ENCODE data around the gene LRRC47.

DNA sequence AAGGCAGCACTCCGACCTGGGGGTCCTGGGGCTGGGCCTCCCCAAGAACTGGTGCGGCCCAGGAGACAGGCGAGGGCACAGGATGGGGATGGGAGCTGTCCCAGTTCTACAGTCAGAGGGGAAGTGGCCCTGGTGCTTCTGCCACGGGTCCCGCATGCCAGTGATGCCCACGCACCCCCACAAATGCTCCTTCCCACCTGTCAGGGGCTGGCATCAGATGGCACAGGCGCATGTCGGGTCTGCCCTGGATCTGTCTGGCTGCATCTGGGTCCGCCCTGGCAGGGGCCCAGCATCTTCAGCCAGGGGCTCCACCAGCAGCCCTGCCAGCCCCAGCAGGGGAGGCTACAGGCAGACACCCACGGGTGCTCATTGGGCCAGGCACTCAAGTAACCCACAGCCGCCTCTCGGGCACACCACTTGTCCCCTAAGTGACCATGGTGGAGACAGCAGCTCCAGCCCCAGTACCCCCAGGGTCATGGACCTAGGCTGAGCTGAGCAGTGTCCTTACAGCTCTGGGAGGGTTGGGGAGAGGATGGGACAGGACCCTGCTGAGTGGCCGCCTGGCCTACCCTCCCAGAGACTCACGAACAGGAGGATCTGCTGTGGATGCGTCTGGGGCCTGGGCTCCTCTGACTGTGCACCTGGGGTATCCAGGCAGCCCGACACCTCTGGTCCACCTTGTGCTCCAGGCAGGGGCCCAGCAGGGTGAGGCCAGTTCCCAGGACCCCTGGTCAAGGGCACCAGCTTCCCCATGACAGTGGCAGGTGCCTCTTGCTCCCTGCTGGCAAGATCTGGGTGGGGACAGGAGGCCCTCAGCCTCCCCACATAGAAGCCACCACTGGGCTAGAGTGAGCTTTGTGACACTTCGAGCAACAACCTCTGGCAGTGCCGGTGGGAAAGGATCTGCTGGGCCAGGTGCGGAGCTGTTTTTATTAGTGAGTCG, 18.4 kb downstream of the LRRC47 start:
- TF ChIP-seq CTCF (IDR thresholded peaks at IDR 0.05) (no peak), ZFX (IDR thresholded peaks at IDR 0.05; ENCODE audit: borderline replicate concordance) (no peak)

Measured in 22Rv1 (cell line).